ENCODE data around the gene LDLRAD4. TPM values are rescaled to one million over a fixed set of nuclear protein-coding genes. Genes with fewer than 3 reads are reported as not detected.

Gene LDLRAD4
- polyA plus RNA-seq, 1 of the 3 experiments (the other 2 are of a cell fraction), result 0.16 TPM

- no peaks in the 10 kb centered on the region for H3F3A ChIP-seq (replicated peaks; ENCODE audit: insufficient read depth)
- no peaks in the 10 kb centered on the region for H3K9me2 ChIP-seq
- CTCF ChIA-PET, result no interaction called here
- no peaks in the 10 kb centered on the region for H4K20me1 ChIP-seq (ENCODE audit: insufficient read depth)
- no peak for DNase-seq
- no peaks in the 10 kb centered on the region for H3K9me3 ChIP-seq
- no peak overlapping the region for H3K4me2 ChIP-seq
- H2AFZ ChIP-seq (ENCODE audit: low read depth), result no peak overlapping the region
- H3K4me1 ChIP-seq (ENCODE audit: control insufficient read depth in 1 of 2, insufficient read depth in 2 of 2, low read depth in 1 of 2, low read length in 1 of 2), result peaks cover 0 to 9% of the 10 kb centered on the region in 2 experiments; a peak in 1 of 4 replicates
- POLR2A ChIA-PET, result no interaction called here
- no peak overlapping the region for H3K9ac ChIP-seq
- H3K27me3 ChIP-seq (ENCODE audit: insufficient read depth), result no peaks in the 10 kb centered on the region
- H3K36me3 ChIP-seq (replicated peaks in 1 of 2; ENCODE audit: control insufficient read depth in 1 of 2, insufficient read depth in 2 of 2, low read length in 1 of 2), result no peaks in the 10 kb centered on the region
- no peak overlapping the region for H3K4me3 ChIP-seq (ENCODE audit: low read depth in 2 of 2, low read length in 1 of 2)
- H3K79me2 ChIP-seq (ENCODE audit: insufficient read depth), result no peaks in the 10 kb centered on the region
- TF ChIP-seq EZH2phosphoT487 (IDR thresholded peaks at IDR 0.05; ENCODE audit: borderline replicate concordance, low read depth) (no peak), MEF2A (IDR thresholded peaks at IDR 0.05; ENCODE audit: borderline replicate concordance, low read depth) (no peak), MAX (IDR thresholded peaks at IDR 0.05; ENCODE audit: low read depth) (no peak), SIN3A (IDR thresholded peaks at IDR 0.05; ENCODE audit: borderline replicate concordance, low read depth, low read length) (no peak), TAF1 (IDR thresholded peaks at IDR 0.05; ENCODE audit: borderline replicate concordance, low read depth, low read length) (no peak), MXI1 (IDR thresholded peaks at IDR 0.05; ENCODE audit: low read depth, low read length) (no peak), EP300 (IDR thresholded peaks at IDR 0.05; ENCODE audit: borderline replicate concordance in 1 of 2, low read depth in 1 of 2, low read length in 1 of 2) (no peak), JUND (IDR thresholded peaks at IDR 0.05) (no peak), FOSL2 (IDR thresholded peaks at IDR 0.05; ENCODE audit: borderline replicate concordance, low read depth) (no peak), ZBTB33 (IDR thresholded peaks at IDR 0.05; ENCODE audit: borderline replicate concordance, low read depth) (no peak), IRF3 (IDR thresholded peaks at IDR 0.05; ENCODE audit: low read depth, low read length) (no peak), FOXM1 (IDR thresholded peaks at IDR 0.05; ENCODE audit: low read depth) (no peak), FOXJ3 (CRISPR knock-in tag; IDR thresholded peaks at IDR 0.05) (no peak), TEAD4 (IDR thresholded peaks at IDR 0.05; ENCODE audit: borderline replicate concordance, insufficient read depth) (no peak), GABPA (IDR thresholded peaks at IDR 0.05; ENCODE audit: low read depth) (no peak)
- TF ChIP-seq, protein P1, sequence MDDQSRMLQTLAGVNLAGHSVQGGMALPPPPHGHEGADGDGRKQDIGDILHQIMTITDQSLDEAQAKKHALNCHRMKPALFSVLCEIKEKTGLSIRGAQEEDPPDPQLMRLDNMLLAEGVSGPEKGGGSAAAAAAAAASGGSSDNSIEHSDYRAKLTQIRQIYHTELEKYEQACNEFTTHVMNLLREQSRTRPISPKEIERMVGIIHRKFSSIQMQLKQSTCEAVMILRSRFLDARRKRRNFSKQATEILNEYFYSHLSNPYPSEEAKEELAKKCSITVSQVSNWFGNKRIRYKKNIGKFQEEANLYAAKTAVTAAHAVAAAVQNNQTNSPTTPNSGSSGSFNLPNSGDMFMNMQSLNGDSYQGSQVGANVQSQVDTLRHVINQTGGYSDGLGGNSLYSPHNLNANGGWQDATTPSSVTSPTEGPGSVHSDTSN (IDR thresholded peaks at IDR 0.05), result no peak
- TF ChIP-seq, protein P2, sequence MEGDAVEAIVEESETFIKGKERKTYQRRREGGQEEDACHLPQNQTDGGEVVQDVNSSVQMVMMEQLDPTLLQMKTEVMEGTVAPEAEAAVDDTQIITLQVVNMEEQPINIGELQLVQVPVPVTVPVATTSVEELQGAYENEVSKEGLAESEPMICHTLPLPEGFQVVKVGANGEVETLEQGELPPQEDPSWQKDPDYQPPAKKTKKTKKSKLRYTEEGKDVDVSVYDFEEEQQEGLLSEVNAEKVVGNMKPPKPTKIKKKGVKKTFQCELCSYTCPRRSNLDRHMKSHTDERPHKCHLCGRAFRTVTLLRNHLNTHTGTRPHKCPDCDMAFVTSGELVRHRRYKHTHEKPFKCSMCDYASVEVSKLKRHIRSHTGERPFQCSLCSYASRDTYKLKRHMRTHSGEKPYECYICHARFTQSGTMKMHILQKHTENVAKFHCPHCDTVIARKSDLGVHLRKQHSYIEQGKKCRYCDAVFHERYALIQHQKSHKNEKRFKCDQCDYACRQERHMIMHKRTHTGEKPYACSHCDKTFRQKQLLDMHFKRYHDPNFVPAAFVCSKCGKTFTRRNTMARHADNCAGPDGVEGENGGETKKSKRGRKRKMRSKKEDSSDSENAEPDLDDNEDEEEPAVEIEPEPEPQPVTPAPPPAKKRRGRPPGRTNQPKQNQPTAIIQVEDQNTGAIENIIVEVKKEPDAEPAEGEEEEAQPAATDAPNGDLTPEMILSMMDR (IDR thresholded peaks at IDR 0.05), result no peak
- TF ChIP-seq, protein P3, sequence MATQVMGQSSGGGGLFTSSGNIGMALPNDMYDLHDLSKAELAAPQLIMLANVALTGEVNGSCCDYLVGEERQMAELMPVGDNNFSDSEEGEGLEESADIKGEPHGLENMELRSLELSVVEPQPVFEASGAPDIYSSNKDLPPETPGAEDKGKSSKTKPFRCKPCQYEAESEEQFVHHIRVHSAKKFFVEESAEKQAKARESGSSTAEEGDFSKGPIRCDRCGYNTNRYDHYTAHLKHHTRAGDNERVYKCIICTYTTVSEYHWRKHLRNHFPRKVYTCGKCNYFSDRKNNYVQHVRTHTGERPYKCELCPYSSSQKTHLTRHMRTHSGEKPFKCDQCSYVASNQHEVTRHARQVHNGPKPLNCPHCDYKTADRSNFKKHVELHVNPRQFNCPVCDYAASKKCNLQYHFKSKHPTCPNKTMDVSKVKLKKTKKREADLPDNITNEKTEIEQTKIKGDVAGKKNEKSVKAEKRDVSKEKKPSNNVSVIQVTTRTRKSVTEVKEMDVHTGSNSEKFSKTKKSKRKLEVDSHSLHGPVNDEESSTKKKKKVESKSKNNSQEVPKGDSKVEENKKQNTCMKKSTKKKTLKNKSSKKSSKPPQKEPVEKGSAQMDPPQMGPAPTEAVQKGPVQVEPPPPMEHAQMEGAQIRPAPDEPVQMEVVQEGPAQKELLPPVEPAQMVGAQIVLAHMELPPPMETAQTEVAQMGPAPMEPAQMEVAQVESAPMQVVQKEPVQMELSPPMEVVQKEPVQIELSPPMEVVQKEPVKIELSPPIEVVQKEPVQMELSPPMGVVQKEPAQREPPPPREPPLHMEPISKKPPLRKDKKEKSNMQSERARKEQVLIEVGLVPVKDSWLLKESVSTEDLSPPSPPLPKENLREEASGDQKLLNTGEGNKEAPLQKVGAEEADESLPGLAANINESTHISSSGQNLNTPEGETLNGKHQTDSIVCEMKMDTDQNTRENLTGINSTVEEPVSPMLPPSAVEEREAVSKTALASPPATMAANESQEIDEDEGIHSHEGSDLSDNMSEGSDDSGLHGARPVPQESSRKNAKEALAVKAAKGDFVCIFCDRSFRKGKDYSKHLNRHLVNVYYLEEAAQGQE (IDR thresholded peaks at IDR 0.05; ENCODE audit: low read depth, low read length), result no peak
- no peak overlapping the region for H3K27ac ChIP-seq (ENCODE audit: low read depth in 2 of 2, low read length in 1 of 2)
- 74% methylated on average over 14 of the region's 14 CpGs for WGBS (ENCODE audit: low lambda C conversion rate)
Observed at GRCh38 chr18:13294309-13294708, 75.7 kb downstream of the LDLRAD4 start.

Data from SK-N-SH (cell line).